Endothelial cell (in vitro differentiated cells): Measurements from ENCODE around the gene C2orf42. TPM values are rescaled to one million over a fixed set of nuclear protein-coding genes. Genes with fewer than 3 reads are reported as not detected.

Experiments
- DNase-seq: peaks from one replicate; pipeline ENCODE4 v3.0.0; 2021; ENCODE audit warnings: low spot score
- H3K27ac Mint-ChIP-seq: one replicate; pipeline ENCODE4 v1.8.0; 2021; ENCODE audit warnings: mixed read lengths, inconsistent platforms; ENCODE audit not compliant: unreplicated experiment
- H3K27me3 Mint-ChIP-seq: one replicate; pipeline ENCODE4 v1.8.0; 2021; ENCODE audit warnings: mild to moderate bottlenecking, moderate library complexity, mixed read lengths, inconsistent platforms; ENCODE audit not compliant: unreplicated experiment
- H3K36me3 Mint-ChIP-seq: one replicate; pipeline ENCODE4 v1.8.0; 2021; ENCODE audit warnings: mild to moderate bottlenecking, low read depth, mixed read lengths, inconsistent platforms; ENCODE audit not compliant: unreplicated experiment
- H3K4me1 Mint-ChIP-seq: one replicate; pipeline ENCODE4 v1.8.0; 2021; ENCODE audit warnings: mild to moderate bottlenecking, mixed read lengths, inconsistent platforms; ENCODE audit not compliant: unreplicated experiment
- H3K4me3 Mint-ChIP-seq: one replicate; pipeline ENCODE4 v1.8.0; 2021; ENCODE audit warnings: mild to moderate bottlenecking, mixed read lengths, inconsistent platforms; ENCODE audit not compliant: unreplicated experiment
- H3K9me3 Mint-ChIP-seq: one replicate; pipeline ENCODE4 v1.8.0; 2021; ENCODE audit warnings: mixed read lengths, inconsistent platforms; ENCODE audit not compliant: unreplicated experiment
- CTCF ChIP-seq: fragments of 200-600 bp; sonication (generic); IDR thresholded peaks from one replicate; pipeline ENCODE4 v1.5.0; 2021; ENCODE audit warnings: antibody characterized with exemption; ENCODE audit not compliant: unreplicated experiment
- total RNA-seq: library from RNA; stranded (reverse); fragmentation: NEBNext Ultra II Directional; extraction: Animal tissue kit (Norgen Biotek cat#: 25700); gene quantifications from one replicate; pipeline ENCODE4 v1.2.1, GENCODE V29; 2021; ENCODE audit not compliant: unreplicated experiment

C2orf42 gene
- total RNA-seq, 1 donor from 2014 or later, result 15.0 TPM

- no peak overlapping the region for H3K27ac Mint-ChIP-seq
- no peak overlapping the region for H3K4me3 Mint-ChIP-seq
- DNase-seq, result no peak
- H3K36me3 Mint-ChIP-seq, result no peaks in the 10 kb centered on the region
- no peaks in the 10 kb centered on the region for H3K4me1 Mint-ChIP-seq
- H3K27me3 Mint-ChIP-seq, result peaks cover 2% of the 10 kb centered on the region
- TF ChIP-seq CTCF, result no peak
- H3K9me3 Mint-ChIP-seq, result no peaks in the 10 kb centered on the region
These were observed 12.3 kb upstream of the C2orf42 start for GRCh38 chr2:70203086-70203485.

GRCh38 chr2:70202236-70202806, 11.5 kb upstream of the C2orf42 start:
- TF ChIP-seq CTCF, result no peak
- no peaks in the 10 kb centered on the region for H3K4me1 Mint-ChIP-seq
- no peaks in the 10 kb centered on the region for H3K36me3 Mint-ChIP-seq
- H3K9me3 Mint-ChIP-seq, result no peaks in the 10 kb centered on the region
- H3K4me3 Mint-ChIP-seq, result no peak overlapping the region
- DNase-seq, result no peak
- no peak overlapping the region for H3K27ac Mint-ChIP-seq
- H3K27me3 Mint-ChIP-seq, result peaks cover 2% of the 10 kb centered on the region

GRCh38 chr2:70201831-70202230, 11.0 kb upstream of the C2orf42 start:
- Mint-ChIP-seq H3K4me3 (no peak overlapping the region), H3K27ac (no peak overlapping the region), H3K9me3 (no peaks in the 10 kb centered on the region), H3K36me3 (no peaks in the 10 kb centered on the region), H3K4me1 (no peaks in the 10 kb centered on the region), H3K27me3 (peaks cover 2% of the 10 kb centered on the region)
- TF ChIP-seq CTCF, result no peak
- DNase-seq, result no peak

GRCh38 chr2:70201225-70201768, 10.5 kb upstream of the C2orf42 start:
- H3K36me3 Mint-ChIP-seq, result no peaks in the 10 kb centered on the region
- no peak for TF ChIP-seq CTCF
- H3K9me3 Mint-ChIP-seq, result no peaks in the 10 kb centered on the region
- no peak overlapping the region for H3K27ac Mint-ChIP-seq
- H3K4me1 Mint-ChIP-seq, result no peaks in the 10 kb centered on the region
- DNase-seq, result no peak
- H3K4me3 Mint-ChIP-seq, result no peak overlapping the region
- H3K27me3 Mint-ChIP-seq, result peaks cover 2% of the 10 kb centered on the region

GRCh38 chr2:70199320-70199864, 8.6 kb upstream of the C2orf42 start:
- no peak overlapping the region for H3K4me3 Mint-ChIP-seq
- no peak for TF ChIP-seq CTCF
- H3K36me3 Mint-ChIP-seq, result no peaks in the 10 kb centered on the region
- H3K27ac Mint-ChIP-seq, result no peak overlapping the region
- no peaks in the 10 kb centered on the region for H3K9me3 Mint-ChIP-seq
- DNase-seq, result no peak
- H3K4me1 Mint-ChIP-seq, result no peaks in the 10 kb centered on the region
- peaks cover 2% of the 10 kb centered on the region for H3K27me3 Mint-ChIP-seq
